Fibroblast of lung (primary cell): ENCODE data around the gene RIPOR3. TPM values are rescaled to one million over a fixed set of nuclear protein-coding genes. Genes with fewer than 3 reads are reported as not detected.

ENCODE experiments used
- DNase-seq, 2 donors: peaks; one replicate each; pipeline versions ENCODE4 v3.0.0 to v3.0.0-alpha.2; 2010; ENCODE audit warnings: low read depth in 2 of 2
- H2AFZ ChIP-seq: 2 replicates; pipeline ENCODE4 v1.5.1; 2012; ENCODE audit warnings: low read length, control low read depth, inconsistent platforms
- H3K27ac ChIP-seq: 2 replicates; pipeline ENCODE4 v1.5.1; 2011; ENCODE audit warnings: low read length, control low read depth; ENCODE audit not compliant: insufficient read depth
- H3K27me3 ChIP-seq: 2 replicates; pipeline ENCODE4 v1.5.1; 2011; ENCODE audit warnings: mild to moderate bottlenecking, low read length; ENCODE audit not compliant: control insufficient read depth, insufficient read depth
- H3K36me3 ChIP-seq: 2 replicates; pipeline ENCODE4 v1.5.1; 2011; ENCODE audit warnings: low read length; ENCODE audit not compliant: control insufficient read depth, insufficient read depth
- H3K4me1 ChIP-seq: 2 replicates; pipeline ENCODE4 v1.5.1; 2011; ENCODE audit warnings: low read length; ENCODE audit not compliant: control insufficient read depth, insufficient read depth; ENCODE audit errors: extremely low read depth
- H3K4me2 ChIP-seq: 2 replicates; pipeline ENCODE4 v1.5.1; 2011; ENCODE audit warnings: low read length, control low read depth; ENCODE audit not compliant: insufficient read depth; ENCODE audit errors: extremely low read depth
- H3K4me3 ChIP-seq, 4 experiments: fragments of 200-600 bp in 1 of 4; sonication (generic) in 1 of 4; replicated peaks in 1 of 4; 2 replicates each; pipeline ENCODE4 v1.5.1; 2011 to 2016; ENCODE audit warnings: low read length in 4 of 4, low read depth in 3 of 4, mild to moderate bottlenecking in 3 of 4, control low read depth in 2 of 4, inconsistent platforms in 1 of 4, mixed read lengths in 1 of 4; ENCODE audit not compliant: insufficient read depth in 1 of 4; ENCODE audit errors: control extremely low read depth in 1 of 4
- H3K79me2 ChIP-seq: 2 replicates; pipeline ENCODE4 v1.5.1; 2012; ENCODE audit warnings: mild to moderate bottlenecking, low read length, inconsistent platforms; ENCODE audit not compliant: control insufficient read depth, insufficient read depth
- H3K9ac ChIP-seq: 2 replicates; pipeline ENCODE4 v1.5.1; 2011; ENCODE audit warnings: mild to moderate bottlenecking, low read length, control low read depth; ENCODE audit not compliant: insufficient read depth
- H3K9me3 ChIP-seq: 2 replicates; pipeline ENCODE4 v1.5.1; 2012; ENCODE audit warnings: low read depth, low read length; ENCODE audit not compliant: control insufficient read depth, insufficient read depth
- H4K20me1 ChIP-seq: 2 replicates; pipeline ENCODE4 v1.5.1; 2011; ENCODE audit warnings: low read length; ENCODE audit not compliant: control insufficient read depth, insufficient read depth; ENCODE audit errors: extremely low read depth
- EZH2 ChIP-seq: IDR thresholded peaks from 2 replicates; pipeline ENCODE4 v1.5.1; 2012; ENCODE audit warnings: low read length, control low read depth, mild to moderate bottlenecking; ENCODE audit errors: missing control alignments
- polyA plus RNA-seq, 2 donors: library from polyadenylated mRNA; depleted of rRNA in 1 of 2; stranded (reverse) in 1 of 2; unstranded in 1 of 2; fragments of >200 nt; gene quantifications; 2 replicates each; pipeline ENCODE4 v1.2.1, GENCODE V29; 2011 to 2012; ENCODE audit warnings: missing spikeins in 1 of 2
- total RNA-seq: library from RNA; depleted of rRNA; stranded (reverse); fragments of >200 nt; gene quantifications from 2 replicates; pipeline ENCODE4 v1.2.1, GENCODE V29; 2014
- TF ChIP-seq, protein P1 (sequence below), 2 donors: IDR thresholded peaks in 1 of 2; conservative IDR thresholded peaks in 1 of 2; 1 replicate in 1 of 2; 2 replicates in 1 of 2; pipeline ENCODE4 v1.5.1; 2011 to 2012; ENCODE audit warnings: low read length in 2 of 2, control low read depth in 1 of 2, inconsistent platforms in 1 of 2, low read depth in 1 of 2, mild to moderate bottlenecking in 1 of 2

RIPOR3 gene
- total and polyA plus RNA-seq, 2 donors (not counting 1 experiment from before 2014, with no cell fraction given): 2.0 to 4.1 TPM

DNA sequence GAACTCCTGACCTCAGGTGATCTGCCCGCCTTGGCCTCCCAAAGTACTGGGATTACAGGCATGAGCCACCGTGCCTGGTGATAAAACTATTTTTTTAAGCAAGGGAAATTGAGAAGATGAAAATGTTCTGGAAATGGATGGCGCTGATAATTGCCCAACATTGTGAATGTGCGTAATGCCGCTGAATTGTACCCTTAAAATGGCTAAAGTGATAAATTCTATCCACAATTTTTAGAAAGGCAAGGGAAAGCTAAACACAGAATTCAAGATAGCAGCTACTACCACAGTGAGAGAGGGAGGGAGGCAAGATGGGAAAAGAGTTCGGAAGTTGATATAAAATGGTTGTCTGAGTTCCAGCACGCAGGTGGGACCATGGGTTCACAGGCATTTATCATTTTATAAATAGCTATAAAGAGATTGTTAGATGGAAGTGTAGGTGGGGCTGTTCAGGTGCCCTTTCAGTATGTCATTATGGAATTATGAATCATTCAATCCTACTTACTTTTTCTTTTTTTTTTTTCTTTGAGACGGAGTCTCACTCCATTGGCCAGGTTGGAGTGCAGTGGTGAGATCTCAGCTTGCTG, 8.3 kb downstream of the RIPOR3 start:
- Histone ChIP-seq H3K9ac (no peak overlapping the region), H3K4me3 (no peak overlapping the region), H3K27me3 (no peaks in the 10 kb centered on the region), H3K36me3 (no peaks in the 10 kb centered on the region), H4K20me1 (no peaks in the 10 kb centered on the region), H3K27ac (no peak overlapping the region), H2AFZ (no peak overlapping the region), H3K4me1 (no peaks in the 10 kb centered on the region), H3K9me3 (no peaks in the 10 kb centered on the region), H3K4me2 (no peak overlapping the region), H3K79me2 (no peaks in the 10 kb centered on the region)
- TF ChIP-seq, protein P1, sequence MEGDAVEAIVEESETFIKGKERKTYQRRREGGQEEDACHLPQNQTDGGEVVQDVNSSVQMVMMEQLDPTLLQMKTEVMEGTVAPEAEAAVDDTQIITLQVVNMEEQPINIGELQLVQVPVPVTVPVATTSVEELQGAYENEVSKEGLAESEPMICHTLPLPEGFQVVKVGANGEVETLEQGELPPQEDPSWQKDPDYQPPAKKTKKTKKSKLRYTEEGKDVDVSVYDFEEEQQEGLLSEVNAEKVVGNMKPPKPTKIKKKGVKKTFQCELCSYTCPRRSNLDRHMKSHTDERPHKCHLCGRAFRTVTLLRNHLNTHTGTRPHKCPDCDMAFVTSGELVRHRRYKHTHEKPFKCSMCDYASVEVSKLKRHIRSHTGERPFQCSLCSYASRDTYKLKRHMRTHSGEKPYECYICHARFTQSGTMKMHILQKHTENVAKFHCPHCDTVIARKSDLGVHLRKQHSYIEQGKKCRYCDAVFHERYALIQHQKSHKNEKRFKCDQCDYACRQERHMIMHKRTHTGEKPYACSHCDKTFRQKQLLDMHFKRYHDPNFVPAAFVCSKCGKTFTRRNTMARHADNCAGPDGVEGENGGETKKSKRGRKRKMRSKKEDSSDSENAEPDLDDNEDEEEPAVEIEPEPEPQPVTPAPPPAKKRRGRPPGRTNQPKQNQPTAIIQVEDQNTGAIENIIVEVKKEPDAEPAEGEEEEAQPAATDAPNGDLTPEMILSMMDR (conservative IDR thresholded peaks at IDR 0.05 in 1 of 2, IDR thresholded peaks at IDR 0.05 in 1 of 2; ENCODE audit: low read depth in 1 of 2, low read length in 2 of 2): no peak
- TF ChIP-seq EZH2: no peak
- no peak for DNase-seq

DNA sequence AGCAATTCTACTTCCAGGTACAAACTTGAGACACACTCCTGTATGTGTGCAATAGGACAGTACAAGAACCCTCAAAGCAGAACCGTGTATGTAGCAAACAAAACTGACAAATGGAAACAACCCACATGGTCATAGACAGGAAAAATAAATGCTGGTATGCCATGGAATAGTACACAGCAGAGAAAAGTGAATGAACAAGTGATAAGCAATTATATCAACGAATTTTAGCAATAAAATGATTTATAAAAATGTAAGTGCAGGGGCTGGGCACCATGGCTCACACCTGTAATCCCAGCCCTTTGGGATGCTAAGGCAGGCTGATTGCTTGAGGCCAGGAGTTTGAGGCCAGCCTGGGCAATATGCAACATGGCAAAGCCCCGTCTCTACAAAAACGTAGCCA, 9.3 kb downstream of the RIPOR3 start:
- no peaks in the 10 kb centered on the region for H3K4me1 ChIP-seq
- no peak overlapping the region for H3K4me3 ChIP-seq
- no peak for TF ChIP-seq EZH2
- TF ChIP-seq, protein P1 (conservative IDR thresholded peaks at IDR 0.05 in 1 of 2, IDR thresholded peaks at IDR 0.05 in 1 of 2; ENCODE audit: low read depth in 1 of 2, low read length in 2 of 2): no peak
- no peaks in the 10 kb centered on the region for H3K36me3 ChIP-seq
- H4K20me1 ChIP-seq: no peaks in the 10 kb centered on the region
- H3K4me2 ChIP-seq: no peak overlapping the region
- DNase-seq: no peak
- H2AFZ ChIP-seq: no peak overlapping the region
- no peaks in the 10 kb centered on the region for H3K27me3 ChIP-seq
- H3K27ac ChIP-seq: no peak overlapping the region
- H3K79me2 ChIP-seq: no peaks in the 10 kb centered on the region
- no peaks in the 10 kb centered on the region for H3K9me3 ChIP-seq
- no peak overlapping the region for H3K9ac ChIP-seq

DNA sequence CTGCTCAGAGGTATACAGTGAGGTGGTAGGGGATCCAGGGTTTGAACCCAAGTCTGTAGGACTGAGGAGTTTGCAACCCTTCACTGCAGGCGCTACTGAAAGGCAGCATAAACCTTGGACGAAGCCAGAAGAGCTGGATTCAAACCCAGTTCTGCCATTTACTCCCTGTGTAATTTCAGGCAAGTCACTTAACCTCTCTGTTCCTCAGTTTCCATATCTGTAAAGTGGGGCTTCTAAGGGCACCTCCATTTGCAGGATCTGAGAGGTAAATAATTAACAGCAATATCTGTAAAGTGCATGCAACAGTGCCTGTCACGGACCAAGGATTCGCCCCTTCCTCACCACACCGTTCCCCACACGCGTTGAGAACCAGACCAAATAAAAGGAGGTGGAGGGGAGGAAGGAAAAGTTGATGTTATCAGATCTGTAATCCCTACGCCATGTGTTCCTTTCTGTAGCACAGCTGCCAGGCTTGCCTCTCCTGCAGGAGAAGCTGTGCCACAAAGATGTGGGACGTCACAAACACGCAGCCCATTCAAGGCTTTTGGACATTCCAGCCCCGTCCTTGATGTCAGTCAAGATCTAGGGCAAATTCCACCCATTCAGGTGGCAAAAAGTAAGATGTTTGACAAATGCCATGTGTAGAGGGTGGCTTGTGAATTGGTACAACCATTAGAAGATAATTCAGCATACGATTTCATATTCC, 9.8 kb downstream of the RIPOR3 start:
- H4K20me1 ChIP-seq: no peaks in the 10 kb centered on the region
- no peak for TF ChIP-seq EZH2
- TF ChIP-seq, protein P1 (conservative IDR thresholded peaks at IDR 0.05 in 1 of 2, IDR thresholded peaks at IDR 0.05 in 1 of 2; ENCODE audit: low read depth in 1 of 2, low read length in 2 of 2): no peak

More for the DNA sequence above, 9.8 kb downstream of the RIPOR3 start:
- Histone ChIP-seq H2AFZ (no peak overlapping the region), H3K36me3 (no peaks in the 10 kb centered on the region), H3K4me1 (no peaks in the 10 kb centered on the region), H3K79me2 (no peaks in the 10 kb centered on the region), H3K4me3 (no peak overlapping the region), H3K27ac (no peak overlapping the region), H3K9ac (no peak overlapping the region), H3K27me3 (no peaks in the 10 kb centered on the region), H3K4me2 (no peak overlapping the region), H3K9me3 (no peaks in the 10 kb centered on the region)
- no peak for DNase-seq
